ENCODE measurements around the gene ATXN1. TPM values are rescaled to one million over a fixed set of nuclear protein-coding genes. Genes with fewer than 3 reads are reported as not detected.

ATXN1 gene
- total RNA-seq, 1 experiment from 2014 or later: 8.1 TPM

- TF ChIP-seq ZNF416 (CRISPR knock-in tag; IDR thresholded peaks at IDR 0.05): no peak
- TF ChIP-seq PRDM15 (CRISPR knock-in tag; IDR thresholded peaks at IDR 0.05): no peak
- no peak for TF ChIP-seq ZNF671 (CRISPR knock-in tag; IDR thresholded peaks at IDR 0.05)
Measured at GRCh38 chr6:16648003-16648402, 113.3 kb downstream of the ATXN1 start (continued).

GRCh38 chr6:16647422-16647821 lies 113.8 kb downstream of the ATXN1 start:
- no peaks in the 10 kb centered on the region for H3K4me1 Mint-ChIP-seq
- ChIA-PET POLR2A (no interaction called here), CTCF (no interaction called here)
- H3K27me3 Mint-ChIP-seq (ENCODE audit: low read depth): no peaks in the 10 kb centered on the region
- no peaks in the 10 kb centered on the region for H3K36me3 Mint-ChIP-seq
- no peaks in the 10 kb centered on the region for H3K9me3 Mint-ChIP-seq
- H3K4me3 Mint-ChIP-seq: no peak overlapping the region
- DNase-seq (ENCODE audit: low spot score) (no peak), ATAC-seq (no peak)
- no peak overlapping the region for H3K27ac Mint-ChIP-seq
- TF ChIP-seq FOXP4 (CRISPR knock-in tag; IDR thresholded peaks at IDR 0.05): no peak
- TF ChIP-seq GRHL2 (CRISPR knock-in tag; IDR thresholded peaks at IDR 0.05; ENCODE audit: insufficient replicate concordance, severe bottlenecking): no peak
- TF ChIP-seq SP1 (CRISPR knock-in tag; conservative IDR thresholded peaks at IDR 0.05): no peak
- no peak for TF ChIP-seq ZNF138 (CRISPR knock-in tag; conservative IDR thresholded peaks at IDR 0.05)
- TF ChIP-seq ZNF121 (CRISPR knock-in tag; IDR thresholded peaks at IDR 0.05): no peak
- no peak for TF ChIP-seq CTCF (IDR thresholded peaks at IDR 0.05)
- no peak for TF ChIP-seq ZNF232 (CRISPR knock-in tag; IDR thresholded peaks at IDR 0.05)
- no peak for TF ChIP-seq ATF1 (CRISPR knock-in tag; IDR thresholded peaks at IDR 0.05)
- no peak for TF ChIP-seq MLX (CRISPR knock-in tag; IDR thresholded peaks at IDR 0.05)
- TF ChIP-seq FOXK1 (CRISPR knock-in tag; IDR thresholded peaks at IDR 0.05): no peak
- no peak for TF ChIP-seq USF2 (CRISPR knock-in tag; IDR thresholded peaks at IDR 0.05)
- no peak for TF ChIP-seq HMGXB4 (CRISPR knock-in tag; IDR thresholded peaks at IDR 0.05)
- TF ChIP-seq FOXP1 (CRISPR knock-in tag; IDR thresholded peaks at IDR 0.05; ENCODE audit: borderline replicate concordance): no peak

Measured in WTC11 (cell line).